Fibroblast of the aortic adventitia (primary cell): Measurements from ENCODE around the gene RANBP2. TPM values are rescaled to one million over a fixed set of nuclear protein-coding genes. Genes with fewer than 3 reads are reported as not detected.

Source experiments
- DNase-seq: peaks from one replicate; pipeline ENCODE4 v3.0.0-alpha.2; 2010; ENCODE audit warnings: low read depth
- H3K4me3 ChIP-seq: 2 replicates; pipeline ENCODE4 v1.5.1; 2011; ENCODE audit warnings: low read depth, mild to moderate bottlenecking, control low read depth, low read length, moderate library complexity
- total RNA-seq: library from RNA; depleted of rRNA; stranded (reverse); fragments of >200 nt; gene quantifications from 2 replicates; pipeline ENCODE4 v1.2.3, GENCODE V29; 2012; ENCODE audit warnings: low replicate concordance
- TF ChIP-seq, protein P1 (sequence below): IDR thresholded peaks from 2 replicates; pipeline ENCODE4 v1.5.1; 2011; ENCODE audit warnings: mild to moderate bottlenecking, low read length, control low read depth, inconsistent platforms; ENCODE audit not compliant: insufficient read depth

RANBP2 gene
- total RNA-seq, 1 donor, result 81.6 TPM

DNA sequence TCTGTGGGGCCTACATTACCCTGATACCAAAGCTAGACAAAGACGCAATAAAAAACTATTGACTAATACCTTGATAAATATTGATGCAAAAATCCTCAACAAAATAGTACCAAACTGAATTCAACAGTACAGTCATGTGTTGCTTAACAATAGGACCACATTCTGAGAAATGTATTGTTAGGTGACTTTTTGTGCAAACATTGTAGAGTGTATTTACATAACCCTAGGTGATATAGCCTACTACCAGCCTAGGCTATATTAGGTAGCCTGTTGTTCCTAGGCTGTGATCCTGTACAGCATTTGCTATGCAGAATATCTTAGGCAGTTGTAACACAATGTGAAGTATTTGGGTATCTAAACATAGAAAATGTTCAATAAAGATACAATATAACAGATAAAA, 104.0 kb downstream of the RANBP2 start:
- no peak overlapping the region for H3K4me3 ChIP-seq
- no peak for DNase-seq
- TF ChIP-seq, protein P1, sequence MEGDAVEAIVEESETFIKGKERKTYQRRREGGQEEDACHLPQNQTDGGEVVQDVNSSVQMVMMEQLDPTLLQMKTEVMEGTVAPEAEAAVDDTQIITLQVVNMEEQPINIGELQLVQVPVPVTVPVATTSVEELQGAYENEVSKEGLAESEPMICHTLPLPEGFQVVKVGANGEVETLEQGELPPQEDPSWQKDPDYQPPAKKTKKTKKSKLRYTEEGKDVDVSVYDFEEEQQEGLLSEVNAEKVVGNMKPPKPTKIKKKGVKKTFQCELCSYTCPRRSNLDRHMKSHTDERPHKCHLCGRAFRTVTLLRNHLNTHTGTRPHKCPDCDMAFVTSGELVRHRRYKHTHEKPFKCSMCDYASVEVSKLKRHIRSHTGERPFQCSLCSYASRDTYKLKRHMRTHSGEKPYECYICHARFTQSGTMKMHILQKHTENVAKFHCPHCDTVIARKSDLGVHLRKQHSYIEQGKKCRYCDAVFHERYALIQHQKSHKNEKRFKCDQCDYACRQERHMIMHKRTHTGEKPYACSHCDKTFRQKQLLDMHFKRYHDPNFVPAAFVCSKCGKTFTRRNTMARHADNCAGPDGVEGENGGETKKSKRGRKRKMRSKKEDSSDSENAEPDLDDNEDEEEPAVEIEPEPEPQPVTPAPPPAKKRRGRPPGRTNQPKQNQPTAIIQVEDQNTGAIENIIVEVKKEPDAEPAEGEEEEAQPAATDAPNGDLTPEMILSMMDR, result no peak

DNA sequence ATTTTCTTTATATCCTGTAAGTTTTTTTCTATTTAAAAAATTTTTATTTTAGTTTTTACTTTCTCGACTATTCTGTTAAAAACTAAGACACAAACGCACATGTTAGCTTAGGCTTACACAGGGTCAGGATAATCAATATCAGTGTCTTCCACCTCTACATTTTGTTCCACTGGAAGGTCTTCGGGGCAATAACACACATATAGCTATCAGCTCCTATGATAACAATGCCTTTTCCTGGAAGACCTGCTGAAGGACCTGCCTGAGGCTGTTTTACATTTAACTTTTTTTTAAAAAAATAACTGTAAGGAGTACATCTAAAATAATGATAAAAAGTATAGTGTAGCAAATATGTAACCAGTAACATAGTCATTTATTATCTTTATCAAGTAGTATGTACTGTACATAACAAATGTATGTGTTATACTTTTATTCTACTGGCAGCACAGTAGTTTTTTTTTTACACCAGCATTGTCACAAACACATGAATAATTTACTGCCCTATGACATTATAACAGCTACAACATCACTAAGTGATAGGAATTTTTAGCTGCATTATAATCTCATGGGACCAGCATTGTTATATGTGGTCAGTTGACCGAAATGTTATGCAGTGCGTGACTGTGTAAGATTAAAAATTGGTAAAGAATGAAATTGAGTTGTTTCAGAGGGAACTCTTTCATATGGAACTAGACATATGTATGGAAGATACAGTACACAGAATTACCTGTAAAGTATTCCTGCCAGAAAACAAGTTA, 105.2 kb downstream of the RANBP2 start:
- H3K4me3 ChIP-seq, result no peak overlapping the region
- TF ChIP-seq, protein P1, result no peak
- DNase-seq, result no peak

DNA sequence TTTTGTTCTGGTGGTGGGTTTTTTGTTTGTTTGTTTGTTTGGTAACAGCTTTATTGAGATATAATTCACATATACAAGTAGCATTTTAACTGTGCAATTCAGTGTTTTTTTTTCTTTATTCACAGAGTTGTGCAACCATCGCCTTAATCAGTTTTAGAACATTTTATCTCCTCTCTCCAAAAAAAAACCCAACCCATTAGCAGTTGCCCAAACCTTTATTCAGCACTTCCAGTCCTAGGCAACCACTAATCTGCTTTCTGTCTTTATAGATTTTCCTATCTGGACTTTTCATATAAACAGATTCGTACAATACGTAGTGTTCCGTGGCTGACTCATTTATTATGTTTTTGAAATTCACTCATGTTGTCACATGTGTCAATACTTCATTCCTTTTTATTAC, 106.0 kb downstream of the RANBP2 start:
- DNase-seq, result peak; percentile 59
- TF ChIP-seq, protein P1, result no peak
- H3K4me3 ChIP-seq, result no peak overlapping the region

DNA sequence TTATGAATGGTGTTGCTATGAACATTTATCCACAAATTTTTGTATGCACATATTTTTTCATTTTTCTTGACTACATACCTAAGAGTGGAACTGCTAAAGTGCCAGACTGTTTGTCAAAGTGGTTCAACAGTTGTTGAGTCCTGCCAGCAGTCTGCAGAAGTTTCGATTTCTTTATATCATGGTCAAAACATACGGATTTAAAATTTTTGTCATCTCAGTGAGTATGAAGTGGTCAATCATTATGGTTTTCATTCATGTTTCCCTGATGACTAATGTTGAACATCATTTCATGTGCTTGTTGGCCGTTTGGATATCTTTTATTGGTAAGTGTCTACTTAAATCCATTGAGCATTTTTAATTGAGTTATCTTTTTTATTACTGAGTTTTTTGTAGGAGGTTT, 106.5 kb downstream of the RANBP2 start:
- no peak overlapping the region for H3K4me3 ChIP-seq
- TF ChIP-seq, protein P1, result no peak
- DNase-seq, result no peak

DNA sequence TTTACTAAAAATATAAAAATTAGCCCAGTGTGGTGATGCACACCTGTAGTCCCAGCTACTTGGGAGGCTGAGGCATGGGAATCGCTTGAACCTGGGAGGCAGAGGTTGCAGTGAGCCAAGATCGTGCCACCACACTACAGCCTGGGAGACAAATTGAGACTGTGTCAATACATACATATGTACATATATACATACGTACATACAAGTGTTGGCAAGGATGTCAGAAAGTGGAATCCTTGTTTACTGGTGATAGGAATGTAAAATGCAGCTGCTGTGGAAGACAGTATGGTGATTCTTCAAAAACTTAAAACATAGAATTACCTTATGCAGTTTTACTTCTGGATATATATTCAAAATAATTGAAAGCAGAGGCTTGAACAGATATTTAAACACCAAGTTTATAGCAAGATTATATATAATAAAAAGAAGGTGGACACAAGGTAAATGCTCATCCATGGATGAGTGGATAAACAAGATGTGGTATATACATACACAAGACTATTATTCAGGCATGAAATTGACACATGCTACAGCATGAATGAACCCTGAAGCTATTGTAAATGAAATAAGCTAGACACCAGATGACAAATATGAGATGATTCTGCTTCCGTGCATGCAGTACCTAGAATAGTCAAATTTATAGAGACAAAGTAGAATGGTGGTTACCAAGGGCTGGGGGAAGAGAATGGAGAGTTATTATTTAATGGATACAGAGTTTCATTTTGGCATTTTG, 110.5 kb downstream of the RANBP2 start:
- no peak overlapping the region for H3K4me3 ChIP-seq
- no peak for DNase-seq
- TF ChIP-seq, protein P1, result no peak

DNA sequence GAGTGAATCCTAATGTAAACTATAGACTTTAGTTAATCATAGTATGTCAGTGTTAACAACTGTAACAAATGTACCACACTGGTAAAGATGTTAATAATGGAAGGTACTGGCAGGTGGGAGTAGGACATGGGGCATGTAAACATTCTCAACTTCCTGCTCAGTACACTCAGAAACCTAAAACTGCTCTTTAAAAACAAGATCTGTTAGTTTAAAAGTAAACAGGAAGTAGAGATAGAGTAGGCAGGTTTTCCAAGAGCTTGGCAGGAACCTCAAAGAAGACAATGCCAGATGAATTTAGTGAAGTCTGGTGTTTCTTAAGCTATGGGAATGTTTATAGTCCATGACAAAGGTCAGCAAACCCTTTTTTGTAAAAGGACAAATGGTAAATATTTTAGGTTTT, 113.9 kb downstream of the RANBP2 start:
- DNase-seq, result peak; percentile 5
- TF ChIP-seq, protein P1, result no peak
- no peak overlapping the region for H3K4me3 ChIP-seq
